Right cardiac atrium (tissue), 5 donors: ENCODE measurements around the gene STARD5. TPM values are rescaled to one million over a fixed set of nuclear protein-coding genes. Genes with fewer than 3 reads are reported as not detected.

ENCODE experiments used
- ATAC-seq, 2 donors: fragments of 200-7000 bp; cut with Tn5 transposase; one replicate each; pipeline versions ENCODE4 v1.8.0 to v1.9.1; 2020; ENCODE audit warnings: moderate library complexity in 2 of 2, mild to moderate bottlenecking in 1 of 2
- DNase-seq, 3 donors: peaks; one replicate each; pipeline ENCODE4 v3.0.0-alpha.2; 2020
- H3K27ac ChIP-seq: one replicate; pipeline ENCODE4 v1.5.1; 2013; ENCODE audit warnings: mild to moderate bottlenecking, low read length, control low read depth, moderate library complexity
- H3K27me3 ChIP-seq: one replicate; pipeline ENCODE4 v1.6.1; 2013; ENCODE audit not compliant: control insufficient read depth, insufficient read depth
- H3K4me1 ChIP-seq: one replicate; pipeline ENCODE4 v1.6.1; 2013; ENCODE audit warnings: low read length; ENCODE audit not compliant: control insufficient read depth, insufficient read depth
- H3K4me3 ChIP-seq: one replicate; pipeline ENCODE4 v1.5.1; 2013; ENCODE audit warnings: low read length, control low read depth
- H3K9me3 ChIP-seq: one replicate; pipeline ENCODE4 v1.6.1; 2013; ENCODE audit warnings: low read length; ENCODE audit not compliant: control insufficient read depth
- WGBS: extraction: QIAGEN DNeasy Blood & Tissue Kit; methylation state at CpG from one replicate; pipeline ENCODE4 v1.1.7; 2013; 5-methylcytosine and 5-hydroxymethylcytosine counted together
- intact Hi-C, 4 donors: fragments of 100-400 bp; cut with DNase I; formaldehyde crosslinking; loops; one replicate each; pipeline versions ENCODE4 v1.11.0 to v1.14.0; 2022 to 2023
- polyA plus RNA-seq: library from polyadenylated mRNA; stranded (reverse); fragments of 200-250 nt; gene quantifications from one replicate; pipeline ENCODE4 v1.2.3, GENCODE V29; 2013
- total RNA-seq, 4 donors: library from RNA; stranded (reverse); fragmentation: NEBNext Ultra II Directional; extraction: Animal tissue kit (Norgen Biotek cat#: 25700); gene quantifications; one replicate each; pipeline ENCODE4 v1.2.1, GENCODE V29; 2021
- donor health status: healthy with polysubstance abuse.
- donor health status: DM: no; HTN: yes; CAD: no.
- donor health status: DM: no; HTN: no; CAD: no.
- donor health status: DM: no; HTN: yes; CAD: no; lungs with severe emphysema.
- donor health status: DM: yes; HTN: yes; CAD: no.

STARD5 gene
- total and polyA plus RNA-seq, 5 donors: 1.7 to 5.3 (median 2.7) TPM

DNA sequence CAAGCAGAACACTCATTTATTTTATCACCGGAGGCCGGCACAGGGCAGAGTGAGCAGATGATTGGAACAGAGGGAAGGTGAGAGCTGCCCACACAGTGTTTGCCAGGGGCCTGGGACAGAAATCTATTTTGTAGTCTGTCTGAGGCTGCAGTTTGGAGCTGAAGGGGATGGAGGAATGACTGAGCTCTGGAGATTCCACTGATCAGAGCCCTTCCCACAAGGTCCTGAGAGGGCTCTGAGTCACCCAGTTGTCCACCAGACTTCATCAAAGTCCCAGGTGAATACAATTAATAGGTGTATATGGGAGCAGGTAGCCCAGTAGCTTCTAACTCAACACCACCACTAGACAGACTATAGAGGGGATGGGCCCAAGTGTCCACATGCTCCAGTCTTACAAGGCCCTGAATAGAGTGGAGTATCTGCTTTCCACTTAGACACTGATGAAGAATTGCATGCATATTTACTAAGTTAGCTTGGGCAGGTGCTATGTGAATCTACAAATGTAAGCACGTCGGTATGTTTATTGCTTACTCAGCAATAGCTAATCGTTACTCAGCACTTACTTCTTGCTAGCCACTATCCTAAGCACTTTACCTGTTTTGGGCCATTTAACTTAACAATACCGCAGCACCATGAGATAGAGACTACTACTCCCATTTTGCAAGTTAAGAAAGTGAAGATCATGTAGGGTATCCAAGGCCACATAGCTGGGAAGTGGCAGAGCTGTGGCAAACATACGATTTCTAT is 2.7 kb upstream of the STARD5 start:
- WGBS: 93% methylated on average over 7 of the region's 7 CpGs
- intact Hi-C loops: no loop called here
- no peak overlapping the region for H3K27ac ChIP-seq
- H3K9me3 ChIP-seq: no peaks in the 10 kb centered on the region
- H3K27me3 ChIP-seq: no peaks in the 10 kb centered on the region
- peaks cover 2% of the 10 kb centered on the region for H3K4me1 ChIP-seq
- no peak overlapping the region for H3K4me3 ChIP-seq
- no peak for DNase-seq
- ATAC-seq: no peak

DNA sequence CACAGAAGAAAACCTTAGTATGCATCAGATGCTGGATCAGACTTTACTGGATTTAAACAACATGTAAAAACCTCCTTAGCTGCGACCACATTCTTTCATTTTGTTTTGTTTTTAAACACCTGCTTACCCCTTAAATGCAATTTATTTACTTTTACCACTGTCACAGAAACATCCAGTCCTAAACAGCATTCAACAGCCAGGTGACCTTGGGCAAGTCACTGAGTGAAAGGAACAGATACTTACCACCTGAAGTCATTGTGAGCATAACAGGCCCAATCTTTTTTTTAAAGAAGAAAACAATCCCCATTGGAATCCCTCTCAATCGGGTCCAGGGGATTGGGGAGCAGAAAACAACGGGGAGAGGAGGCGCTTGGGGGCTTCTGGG is 390 bp downstream of the STARD5 start:
- intact Hi-C loops: no loop called here
- 11% methylated on average over 4 of the region's 4 CpGs for WGBS

DNA sequence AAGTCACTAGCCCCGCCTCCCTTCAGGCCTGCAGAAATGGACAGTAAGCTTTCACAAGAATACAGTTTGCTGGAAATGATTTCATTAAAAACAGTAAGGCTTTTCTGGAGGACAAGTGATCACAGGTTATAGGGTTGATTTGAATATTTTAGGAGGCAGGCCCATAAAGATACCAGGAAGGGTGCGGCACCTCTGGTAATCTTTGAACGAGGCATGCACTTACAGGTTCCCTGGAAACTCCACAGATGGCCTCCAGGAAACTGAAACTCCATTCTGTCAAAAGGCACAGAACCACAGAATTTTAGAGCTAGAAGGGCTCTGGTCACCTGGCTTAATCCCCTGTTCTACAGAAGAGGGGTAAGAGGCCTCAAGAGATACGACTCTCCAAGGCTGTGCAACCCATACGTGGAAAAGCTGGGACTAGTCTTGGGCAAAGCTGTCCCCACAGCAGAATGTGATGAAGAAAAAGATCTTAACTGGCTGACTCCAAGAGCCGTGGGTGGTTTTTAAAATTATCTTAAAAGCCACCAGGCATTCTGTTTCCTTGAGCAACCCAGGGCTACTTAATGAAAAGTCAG is 1.2 kb downstream of the STARD5 start:
- no peaks in the 10 kb centered on the region for H3K9me3 ChIP-seq
- WGBS: 61% methylated on average over 6 of the region's 6 CpGs
- ATAC-seq (no peak), DNase-seq (no peak)
- intact Hi-C loops: no loop called here
- H3K27me3 ChIP-seq: no peaks in the 10 kb centered on the region
- peaks cover 2% of the 10 kb centered on the region for H3K4me1 ChIP-seq
- H3K4me3 ChIP-seq: peak overlapping the region; percentile 4
- H3K27ac ChIP-seq: no peak overlapping the region

More for the DNA sequence above, 390 bp downstream of the STARD5 start:
- H3K4me3 ChIP-seq: peak overlapping the region; percentile 78
- H3K27ac ChIP-seq: peak overlapping the region; percentile 10
- ATAC-seq: no peak
- H3K27me3 ChIP-seq: no peaks in the 10 kb centered on the region
- no peaks in the 10 kb centered on the region for H3K9me3 ChIP-seq
- DNase-seq: no peak
- peaks cover 2% of the 10 kb centered on the region for H3K4me1 ChIP-seq

DNA sequence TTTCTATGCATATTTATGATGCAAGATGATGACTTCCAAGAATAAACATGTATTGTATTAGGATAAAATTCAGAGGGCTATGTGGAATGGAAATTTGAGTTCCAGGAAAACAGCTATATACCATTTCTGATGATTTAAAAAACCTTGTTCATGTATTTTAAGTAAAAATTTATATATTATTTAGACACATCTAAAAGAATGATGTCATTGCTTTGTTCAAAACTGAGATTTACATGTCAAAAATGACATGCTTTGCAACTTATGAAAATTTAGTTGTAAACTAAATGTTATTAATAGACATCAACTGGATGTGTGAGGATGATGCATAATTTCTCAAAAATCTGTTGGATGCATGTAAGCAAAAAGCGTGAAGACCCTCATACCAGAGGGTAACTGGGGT is 2.3 kb downstream of the STARD5 start:
- H3K27me3 ChIP-seq: no peaks in the 10 kb centered on the region
- H3K4me1 ChIP-seq: peaks cover 2% of the 10 kb centered on the region
- intact Hi-C loops: no loop called here
- no peaks in the 10 kb centered on the region for H3K9me3 ChIP-seq
- WGBS: 90% methylated on average over 1 of the region's 1 CpG
- H3K27ac ChIP-seq: no peak overlapping the region
- ATAC-seq (no peak), DNase-seq (no peak)
- H3K4me3 ChIP-seq: no peak overlapping the region

DNA sequence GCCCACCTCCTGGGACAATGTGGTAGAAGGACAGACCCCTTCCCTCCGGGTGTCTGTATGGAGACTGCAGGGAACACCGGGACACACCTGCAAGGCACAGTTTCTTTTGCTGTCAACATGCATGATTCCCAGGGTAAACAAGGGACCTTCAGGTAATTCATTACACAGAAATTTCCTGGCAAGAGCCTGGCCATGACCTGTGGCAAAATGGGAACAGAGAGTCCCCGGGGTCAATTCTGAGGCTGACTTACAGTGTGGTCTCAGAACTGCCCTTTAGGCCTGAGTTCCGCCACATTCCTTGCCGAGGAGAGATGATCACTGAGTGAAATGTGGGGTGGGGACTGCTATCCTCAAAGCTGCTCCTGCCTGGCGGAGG is 6.3 kb downstream of the STARD5 start:
- Histone ChIP-seq H3K4me3 (no peak overlapping the region), H3K27me3 (no peaks in the 10 kb centered on the region), H3K9me3 (no peaks in the 10 kb centered on the region), H3K4me1 (peaks cover 8% of the 10 kb centered on the region), H3K27ac (no peak overlapping the region)
- intact Hi-C loops: no loop called here
- ATAC-seq (no peak), DNase-seq (no peak)
- 96% methylated on average over 6 of the region's 6 CpGs for WGBS

DNA sequence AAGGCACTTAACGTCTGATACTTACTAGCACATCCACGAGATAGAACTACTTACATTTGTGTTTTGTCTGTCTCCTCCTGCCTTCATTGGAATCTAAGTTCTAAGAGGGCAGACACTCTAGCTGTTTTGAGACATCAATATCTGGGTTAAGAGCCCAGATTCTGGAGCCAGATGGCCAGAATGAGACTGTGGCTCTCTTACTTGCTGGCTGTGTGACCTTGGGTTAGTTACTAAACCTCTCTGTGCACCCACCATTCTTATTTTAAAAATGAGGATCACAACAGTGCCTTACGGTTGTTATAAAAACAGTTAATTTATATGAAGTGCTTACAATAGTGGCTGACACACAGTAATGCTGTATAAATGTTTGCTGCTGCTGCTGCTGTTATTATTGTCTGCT is 7.7 kb downstream of the STARD5 start:
- no peak overlapping the region for H3K27ac ChIP-seq
- H3K4me3 ChIP-seq: no peak overlapping the region
- H3K4me1 ChIP-seq: peaks cover 7% of the 10 kb centered on the region
- intact Hi-C loops: no loop called here
- 84% methylated on average over 3 of the region's 3 CpGs for WGBS
- no peaks in the 10 kb centered on the region for H3K27me3 ChIP-seq
- DNase-seq: no peak
- no peaks in the 10 kb centered on the region for H3K9me3 ChIP-seq
- ATAC-seq: no peak

DNA sequence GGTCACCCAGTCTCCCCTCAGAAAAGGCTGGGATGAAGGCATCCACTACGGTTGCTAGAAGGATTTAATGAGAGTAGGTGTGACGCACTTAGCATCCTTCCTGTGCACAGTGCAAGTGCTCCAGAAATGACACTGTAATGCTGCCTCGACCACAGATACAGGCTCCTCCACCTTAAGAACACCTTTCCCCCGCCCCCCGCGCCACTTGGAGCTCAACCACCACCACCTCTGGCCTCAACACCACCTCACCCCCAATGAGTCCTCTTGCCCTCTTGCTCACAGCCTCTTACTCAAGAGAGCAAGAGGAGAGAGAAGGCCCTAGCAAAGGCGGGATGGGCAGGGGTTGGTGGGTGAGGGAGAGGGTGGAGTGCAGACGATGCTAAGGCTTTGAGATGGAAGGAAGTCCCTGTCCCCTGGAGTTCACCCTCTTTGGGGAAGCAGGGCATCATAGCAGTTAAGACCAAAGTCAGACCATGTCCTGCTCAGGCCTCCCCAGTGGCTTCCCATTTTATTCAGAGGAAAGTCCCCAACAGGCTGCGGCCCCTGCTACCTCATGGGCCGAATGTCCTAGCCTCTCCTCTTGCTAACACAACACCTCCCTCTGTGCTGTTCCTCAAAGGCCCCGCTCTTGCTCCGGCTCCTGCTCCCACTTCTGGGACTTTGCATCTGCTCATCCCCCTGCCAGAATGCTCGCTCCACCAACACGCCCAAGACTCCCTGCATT is 8.3 kb downstream of the STARD5 start:
- peaks cover 8% of the 10 kb centered on the region for H3K4me1 ChIP-seq
- H3K27ac ChIP-seq: no peak overlapping the region
- intact Hi-C loops: no loop called here
- no peak overlapping the region for H3K4me3 ChIP-seq
- no peak for ATAC-seq
- 90% methylated on average over 14 of the region's 14 CpGs for WGBS
- H3K9me3 ChIP-seq: no peaks in the 10 kb centered on the region
- no peak for DNase-seq
- H3K27me3 ChIP-seq: no peaks in the 10 kb centered on the region

DNA sequence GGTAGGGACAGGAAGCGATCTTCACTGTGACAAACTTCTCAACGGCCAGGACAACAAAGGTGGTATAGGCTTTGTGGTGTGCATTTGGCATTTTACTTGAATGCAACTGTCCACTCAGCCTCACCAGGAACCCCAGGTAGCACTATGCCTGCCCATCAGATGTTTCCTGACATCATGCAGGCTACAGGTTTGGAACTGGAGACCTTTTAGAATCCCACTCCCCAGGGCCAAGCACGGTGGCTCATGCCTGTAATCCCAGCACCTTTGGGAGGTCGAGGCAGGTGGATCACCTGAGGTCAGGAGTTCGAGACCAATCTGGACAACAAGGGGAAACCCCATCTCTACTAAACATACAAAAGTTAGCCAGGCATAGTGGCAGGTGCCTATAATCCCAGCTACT is 9.6 kb downstream of the STARD5 start:
- 92% methylated on average over 5 of the region's 5 CpGs for WGBS
- H3K4me3 ChIP-seq: no peak overlapping the region
- H3K9me3 ChIP-seq: no peaks in the 10 kb centered on the region
- no peak overlapping the region for H3K27ac ChIP-seq
- peaks cover 8% of the 10 kb centered on the region for H3K4me1 ChIP-seq
- H3K27me3 ChIP-seq: no peaks in the 10 kb centered on the region
- intact Hi-C loops: no loop called here
- no peak for ATAC-seq
- no peak for DNase-seq

DNA sequence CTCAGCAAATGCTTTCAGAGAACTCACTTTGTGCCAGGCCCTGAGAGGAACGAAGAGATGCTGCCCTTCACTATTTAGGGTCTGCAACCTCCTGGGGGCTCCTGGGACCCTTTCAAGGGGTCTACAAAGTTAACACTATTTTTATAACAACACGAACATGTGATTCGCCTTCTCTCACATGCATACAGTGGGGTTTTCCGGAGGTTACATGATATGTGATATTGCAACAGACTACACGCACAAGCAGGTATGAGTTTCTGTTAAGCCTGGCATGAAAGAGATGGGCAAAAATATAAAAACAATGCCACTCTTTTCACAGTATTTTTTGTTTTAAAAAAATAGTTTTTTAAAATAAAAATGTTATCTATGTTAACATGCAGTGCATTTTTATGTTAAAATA is 10.3 kb downstream of the STARD5 start:
- 76% methylated on average over 5 of the region's 5 CpGs for WGBS
- Histone ChIP-seq H3K9me3 (no peaks in the 10 kb centered on the region), H3K4me3 (no peak overlapping the region), H3K27me3 (no peaks in the 10 kb centered on the region), H3K27ac (no peak overlapping the region), H3K4me1 (peaks cover 8% of the 10 kb centered on the region)
- DNase-seq (no peak), ATAC-seq (no peak)
- intact Hi-C loops: no loop called here

DNA sequence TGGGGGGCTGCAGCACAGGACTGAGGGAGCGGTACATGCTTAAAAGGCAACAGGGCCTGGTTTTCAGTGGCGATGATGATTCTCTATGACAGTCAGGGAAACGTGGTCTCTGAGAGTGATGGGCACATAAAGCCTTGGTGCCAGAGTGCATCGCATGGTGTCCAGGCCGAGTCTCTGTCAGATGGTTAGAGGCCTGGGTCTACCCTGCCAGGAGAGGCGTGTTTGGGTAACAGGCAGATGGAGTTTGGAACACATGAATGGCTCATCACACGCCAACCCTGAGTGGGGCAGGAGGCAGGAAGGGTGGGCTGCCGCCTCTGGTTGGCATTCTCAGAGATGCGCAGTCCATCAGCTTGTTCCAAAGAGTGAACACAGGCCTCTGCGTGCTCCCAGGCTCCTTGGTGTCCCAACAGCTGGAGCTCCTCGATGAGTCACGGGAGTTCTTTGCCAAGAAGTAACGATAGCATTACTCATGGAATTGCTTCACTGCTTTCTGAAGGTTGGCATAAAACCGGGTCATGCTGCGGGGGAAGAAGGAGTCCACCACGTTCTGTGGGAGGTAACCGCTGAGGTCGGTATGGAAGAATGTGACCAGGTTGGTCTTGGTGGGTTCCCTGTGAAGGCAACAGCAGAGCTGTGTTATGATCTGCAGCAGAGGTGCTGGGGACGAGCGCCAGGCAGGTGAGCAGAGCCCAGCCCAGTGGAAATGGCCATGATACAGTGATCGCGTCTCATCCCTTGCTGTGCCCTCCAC is 11.0 kb downstream of the STARD5 start:
- Histone ChIP-seq H3K4me3 (no peak overlapping the region), H3K27ac (peak overlapping the region; percentile 25), H3K9me3 (no peaks in the 10 kb centered on the region), H3K27me3 (no peaks in the 10 kb centered on the region), H3K4me1 (peaks cover 8% of the 10 kb centered on the region)
- intact Hi-C loops: no loop called here
- peak; percentile 79 to 88 for ATAC-seq
- DNase-seq: peak; percentile 83 to 89 (median 85)
- 67% methylated on average over 22 of the region's 22 CpGs for WGBS
